ENCODE measurements around the gene OTUB1. TPM values are rescaled to one million over a fixed set of nuclear protein-coding genes. Genes with fewer than 3 reads are reported as not detected.

Gene OTUB1
- total RNA-seq, 3 donors from 2014 or later: 50.9 to 81.4 (median 79.3) TPM

GRCh38 chr11:64039012-64039665, 52.9 kb downstream of the OTUB1 start:
- DNase-seq (ENCODE audit: low spot score in 2 of 2): no peak
- Histone ChIP-seq H3K9me3 (no peaks in the 10 kb centered on the region), H3K4me3 (no peak overlapping the region), H3K4me1 (peaks cover 5 to 15% of the 10 kb centered on the region in 2 donors), H3K36me3 (no peaks in the 10 kb centered on the region), H3K27me3 (peaks cover 6 to 20% of the 10 kb centered on the region in 2 donors), H3K27ac (no peak overlapping the region)
- intact Hi-C loops (cut with DNase I; ENCODE audit: low total_unique reads): no loop called here
- no peak for TF ChIP-seq CTCF (IDR thresholded peaks at IDR 0.05)
- no peak for TF ChIP-seq POLR2AphosphoS5 (IDR thresholded peaks at IDR 0.05)
- no peak for TF ChIP-seq POLR2A (IDR thresholded peaks at IDR 0.05)

GRCh38 chr11:64040684-64041322, 54.6 kb downstream of the OTUB1 start:
- Histone ChIP-seq H3K27ac (no peak overlapping the region), H3K27me3 (peaks cover 0 to 9% of the 10 kb centered on the region in 2 donors), H3K36me3 (no peaks in the 10 kb centered on the region), H3K9me3 (no peaks in the 10 kb centered on the region), H3K4me3 (no peak overlapping the region), H3K4me1 (peaks cover 0 to 12% of the 10 kb centered on the region in 2 donors)
- TF ChIP-seq POLR2A (IDR thresholded peaks at IDR 0.05) (no peak), CTCF (IDR thresholded peaks at IDR 0.05) (no peak), POLR2AphosphoS5 (IDR thresholded peaks at IDR 0.05) (no peak)
- DNase-seq (ENCODE audit: low spot score in 2 of 2): no peak
- intact Hi-C loops (cut with DNase I; ENCODE audit: low total_unique reads): no loop called here

- H3K4me1 ChIP-seq: peaks cover 0 to 1% of the 10 kb centered on the region in 2 donors
- no peaks in the 10 kb centered on the region for H3K36me3 ChIP-seq
- DNase-seq (ENCODE audit: low spot score in 2 of 2): no peak
- TF ChIP-seq POLR2AphosphoS5 (IDR thresholded peaks at IDR 0.05): no peak
- no peak for TF ChIP-seq CTCF (IDR thresholded peaks at IDR 0.05)
- no peak for TF ChIP-seq POLR2A (IDR thresholded peaks at IDR 0.05)
- H3K27me3 ChIP-seq: no peaks in the 10 kb centered on the region
- intact Hi-C loops (cut with DNase I; ENCODE audit: low total_unique reads): no loop called here
- H3K27ac ChIP-seq: no peak overlapping the region
- no peaks in the 10 kb centered on the region for H3K9me3 ChIP-seq
- no peak overlapping the region for H3K4me3 ChIP-seq
These were observed 55.6 kb downstream of the OTUB1 start for GRCh38 chr11:64041846-64042245.

- DNase-seq (ENCODE audit: low spot score in 2 of 2): no peak
- intact Hi-C loops (cut with DNase I; ENCODE audit: low total_unique reads): no loop called here
- TF ChIP-seq POLR2A (IDR thresholded peaks at IDR 0.05) (no peak), CTCF (IDR thresholded peaks at IDR 0.05) (no peak), POLR2AphosphoS5 (IDR thresholded peaks at IDR 0.05) (no peak)
- Histone ChIP-seq H3K4me3 (no peak overlapping the region), H3K36me3 (no peaks in the 10 kb centered on the region), H3K27me3 (no peaks in the 10 kb centered on the region), H3K27ac (no peak overlapping the region), H3K9me3 (no peaks in the 10 kb centered on the region), H3K4me1 (no peaks in the 10 kb centered on the region)
These were observed 56.1 kb downstream of the OTUB1 start for GRCh38 chr11:64042301-64042700.

- DNase-seq (ENCODE audit: low spot score in 2 of 2): no peak
- TF ChIP-seq CTCF (IDR thresholded peaks at IDR 0.05) (no peak), POLR2AphosphoS5 (IDR thresholded peaks at IDR 0.05) (no peak), POLR2A (IDR thresholded peaks at IDR 0.05) (no peak)
- Histone ChIP-seq H3K9me3 (no peaks in the 10 kb centered on the region), H3K36me3 (no peaks in the 10 kb centered on the region), H3K27me3 (no peaks in the 10 kb centered on the region), H3K4me1 (no peaks in the 10 kb centered on the region), H3K27ac (no peak overlapping the region), H3K4me3 (no peak overlapping the region)
- intact Hi-C loops (cut with DNase I; ENCODE audit: low total_unique reads): no loop called here
These were observed 57.3 kb downstream of the OTUB1 start for GRCh38 chr11:64043545-64043944.

Measured in breast epithelium (tissue), 4 donors.